ENCODE results near the gene CASZ1.

DNA sequence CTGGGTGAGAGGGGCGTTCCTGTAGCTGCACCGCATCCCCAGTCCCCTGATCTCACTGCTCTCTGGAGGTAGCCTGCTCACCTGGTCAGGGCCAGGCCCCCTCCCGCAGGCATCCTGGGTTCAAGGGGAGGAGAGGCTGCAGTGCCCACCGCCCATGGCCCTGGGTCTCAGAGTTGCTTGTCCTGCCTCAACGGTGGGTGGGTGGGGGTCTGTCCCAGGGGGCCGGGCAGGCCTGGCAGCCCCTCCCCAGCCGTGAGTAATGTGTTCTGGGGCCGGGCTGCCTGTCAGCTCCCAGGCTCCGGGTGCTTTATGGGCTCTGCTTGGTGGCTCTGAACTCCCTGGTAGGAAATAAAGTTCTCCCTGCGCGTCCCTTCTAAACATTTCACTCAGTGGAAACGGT is 126.9 kb downstream of the CASZ1 start:
- no peak for TF ChIP-seq YY1 (IDR thresholded peaks at IDR 0.05; ENCODE audit: low read depth)
- TF ChIP-seq, protein P1, sequence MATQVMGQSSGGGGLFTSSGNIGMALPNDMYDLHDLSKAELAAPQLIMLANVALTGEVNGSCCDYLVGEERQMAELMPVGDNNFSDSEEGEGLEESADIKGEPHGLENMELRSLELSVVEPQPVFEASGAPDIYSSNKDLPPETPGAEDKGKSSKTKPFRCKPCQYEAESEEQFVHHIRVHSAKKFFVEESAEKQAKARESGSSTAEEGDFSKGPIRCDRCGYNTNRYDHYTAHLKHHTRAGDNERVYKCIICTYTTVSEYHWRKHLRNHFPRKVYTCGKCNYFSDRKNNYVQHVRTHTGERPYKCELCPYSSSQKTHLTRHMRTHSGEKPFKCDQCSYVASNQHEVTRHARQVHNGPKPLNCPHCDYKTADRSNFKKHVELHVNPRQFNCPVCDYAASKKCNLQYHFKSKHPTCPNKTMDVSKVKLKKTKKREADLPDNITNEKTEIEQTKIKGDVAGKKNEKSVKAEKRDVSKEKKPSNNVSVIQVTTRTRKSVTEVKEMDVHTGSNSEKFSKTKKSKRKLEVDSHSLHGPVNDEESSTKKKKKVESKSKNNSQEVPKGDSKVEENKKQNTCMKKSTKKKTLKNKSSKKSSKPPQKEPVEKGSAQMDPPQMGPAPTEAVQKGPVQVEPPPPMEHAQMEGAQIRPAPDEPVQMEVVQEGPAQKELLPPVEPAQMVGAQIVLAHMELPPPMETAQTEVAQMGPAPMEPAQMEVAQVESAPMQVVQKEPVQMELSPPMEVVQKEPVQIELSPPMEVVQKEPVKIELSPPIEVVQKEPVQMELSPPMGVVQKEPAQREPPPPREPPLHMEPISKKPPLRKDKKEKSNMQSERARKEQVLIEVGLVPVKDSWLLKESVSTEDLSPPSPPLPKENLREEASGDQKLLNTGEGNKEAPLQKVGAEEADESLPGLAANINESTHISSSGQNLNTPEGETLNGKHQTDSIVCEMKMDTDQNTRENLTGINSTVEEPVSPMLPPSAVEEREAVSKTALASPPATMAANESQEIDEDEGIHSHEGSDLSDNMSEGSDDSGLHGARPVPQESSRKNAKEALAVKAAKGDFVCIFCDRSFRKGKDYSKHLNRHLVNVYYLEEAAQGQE (IDR thresholded peaks at IDR 0.05; ENCODE audit: low read depth) = no peak
- no peak for TF ChIP-seq EP300 (IDR thresholded peaks at IDR 0.05; ENCODE audit: borderline replicate concordance)
- no peak for TF ChIP-seq CREB1 (IDR thresholded peaks at IDR 0.05; ENCODE audit: low read depth)
- no peak for TF ChIP-seq TCF12 (IDR thresholded peaks at IDR 0.05; ENCODE audit: low read depth)
- TF ChIP-seq FOXM1 (IDR thresholded peaks at IDR 0.05; ENCODE audit: borderline replicate concordance, low read depth) = no peak
- no peak for TF ChIP-seq NFIC (IDR thresholded peaks at IDR 0.05)

Measured in Ishikawa (cell line).